IPS-NIHi7 (cell line): Measurements from ENCODE around the gene POLRMT.

Source experiments
- DNase-seq: peaks from one replicate; pipeline ENCODE4 v3.0.0; 2012; ENCODE audit warnings: mixed read lengths; ENCODE audit errors: extremely low spot score

The POLRMT gene

GRCh38 chr19:662962-663681, 29.8 kb upstream of the POLRMT start, which contains the start of gene RNF126:
Gene RNF126, minus strand, starts transcription at chr19:663214. Its CDS starts 93 bp downstream, at chr19:663121.
- peak; percentile 96 for DNase-seq

GRCh38 chr19:662207-662961, 29.0 kb upstream of the POLRMT start:
- DNase-seq = peak; percentile 57

DNA sequence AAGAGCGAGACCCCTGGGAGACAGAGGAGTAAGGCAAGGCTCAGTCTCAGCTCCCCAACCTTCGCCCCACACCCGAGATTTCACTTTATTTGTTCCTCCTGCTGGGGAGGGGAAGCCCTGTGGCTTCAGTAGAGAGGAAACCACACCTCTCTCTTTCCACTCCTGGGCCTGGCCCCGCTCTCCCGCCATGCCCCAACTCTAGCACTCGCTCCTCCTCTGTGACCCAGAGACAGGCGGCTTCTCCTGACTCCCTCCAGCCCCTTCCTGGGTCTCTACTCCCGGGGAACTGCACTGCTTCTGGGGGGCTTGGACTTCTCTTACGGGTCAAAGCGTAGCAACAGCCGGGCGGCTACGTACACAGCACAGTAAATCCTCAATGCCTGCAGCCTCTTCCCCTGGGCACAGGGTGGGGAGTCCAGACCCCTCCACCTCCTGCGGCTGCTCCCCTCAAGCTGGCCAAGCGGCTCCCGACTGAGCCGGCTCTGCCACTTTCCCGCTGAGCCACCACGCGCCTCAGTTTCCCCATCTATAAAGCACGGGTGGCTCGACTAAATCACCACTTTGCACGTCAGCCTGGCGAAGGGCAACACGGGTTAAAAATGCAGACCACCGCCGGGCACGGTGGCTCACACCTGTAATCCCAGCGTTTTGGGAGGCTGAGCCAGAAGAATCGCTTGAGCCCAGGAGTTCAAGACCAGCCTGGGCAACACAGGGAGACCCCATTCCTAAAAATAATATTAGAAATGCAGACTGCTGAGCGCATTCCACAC, 28.3 kb upstream of the POLRMT start:
- DNase-seq = no peak

DNA sequence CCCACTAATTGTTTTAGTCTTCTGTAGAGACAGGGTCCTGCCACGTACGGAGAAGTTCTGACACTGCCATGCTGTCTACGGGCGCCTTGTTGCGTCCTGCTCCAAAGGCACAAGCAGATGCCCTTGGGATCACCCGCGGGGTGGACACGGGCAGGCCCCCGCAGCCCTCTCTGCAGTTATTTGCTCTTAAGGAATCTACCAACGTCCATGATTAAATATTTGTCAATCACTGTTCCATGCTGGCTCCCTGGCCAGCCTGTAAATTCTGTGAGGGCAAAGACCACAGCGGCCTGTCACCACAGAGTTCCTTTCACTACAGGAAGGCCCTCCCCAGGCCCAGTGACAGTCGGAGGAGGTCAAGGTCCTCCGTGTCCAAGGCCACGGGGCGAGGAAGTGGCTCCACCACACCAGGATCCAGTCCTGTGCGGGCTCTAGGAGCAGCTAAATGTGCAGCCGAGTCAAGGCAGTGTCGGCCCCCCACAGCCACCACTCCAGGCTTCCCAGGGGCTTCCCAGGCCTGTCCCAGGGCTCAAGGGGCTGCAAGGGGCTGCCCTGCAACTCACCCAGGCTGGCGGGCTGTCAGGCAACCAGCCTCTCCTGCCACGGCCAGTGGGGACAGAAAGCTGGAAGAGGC, 27.6 kb upstream of the POLRMT start:
- no peak for DNase-seq

GRCh38 chr19:658916-659839, 25.8 kb upstream of the POLRMT start:
- DNase-seq = no peak

GRCh38 chr19:658059-658839, 24.9 kb upstream of the POLRMT start:
- no peak for DNase-seq

- DNase-seq = no peak
These were observed 24.3 kb upstream of the POLRMT start for GRCh38 chr19:657611-658010.

DNA sequence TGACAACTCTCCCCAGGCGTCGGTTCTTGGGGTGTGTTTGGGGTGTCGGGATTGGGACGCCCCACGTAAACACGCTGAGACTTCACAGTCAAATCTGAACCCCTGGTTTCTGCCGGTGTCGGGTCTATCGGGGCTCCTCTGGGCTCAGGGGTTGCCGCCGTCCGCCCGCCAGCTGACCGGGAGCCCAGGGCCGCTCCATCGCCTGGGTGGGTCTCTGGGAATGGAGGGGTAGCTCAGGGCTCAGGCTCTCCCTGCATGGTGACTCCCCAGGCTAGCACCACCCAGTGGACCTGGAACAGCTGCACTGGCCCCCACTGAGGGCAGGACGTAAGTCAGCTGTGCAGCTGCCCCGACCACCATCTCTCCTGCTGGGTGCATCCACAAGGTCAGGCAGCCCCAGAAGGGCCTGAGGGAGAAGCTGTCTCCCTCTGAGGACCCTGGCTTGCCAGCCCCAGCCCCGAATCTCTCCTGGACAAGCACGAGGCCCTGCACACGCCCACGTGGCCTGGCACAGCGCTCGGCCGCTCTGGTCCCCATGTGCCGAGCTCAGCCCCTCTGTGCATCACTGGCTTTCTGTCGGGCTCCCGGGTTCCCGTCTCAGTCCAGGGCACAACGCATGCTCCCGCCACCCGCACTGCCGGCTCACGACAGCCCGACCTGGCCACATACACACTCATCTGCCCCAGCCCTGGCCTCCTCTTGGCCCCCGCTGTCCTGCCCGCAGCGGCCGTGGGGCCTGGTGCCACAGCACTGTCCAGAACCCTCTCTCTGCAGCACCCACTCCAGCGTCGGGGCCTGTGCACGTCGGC, 23.6 kb upstream of the POLRMT start:
- no peak for DNase-seq

GRCh38 chr19:655691-656090, 22.4 kb upstream of the POLRMT start:
- DNase-seq = no peak

- DNase-seq = no peak
These were observed 20.1 kb upstream of the POLRMT start for GRCh38 chr19:653425-653824.

DNA sequence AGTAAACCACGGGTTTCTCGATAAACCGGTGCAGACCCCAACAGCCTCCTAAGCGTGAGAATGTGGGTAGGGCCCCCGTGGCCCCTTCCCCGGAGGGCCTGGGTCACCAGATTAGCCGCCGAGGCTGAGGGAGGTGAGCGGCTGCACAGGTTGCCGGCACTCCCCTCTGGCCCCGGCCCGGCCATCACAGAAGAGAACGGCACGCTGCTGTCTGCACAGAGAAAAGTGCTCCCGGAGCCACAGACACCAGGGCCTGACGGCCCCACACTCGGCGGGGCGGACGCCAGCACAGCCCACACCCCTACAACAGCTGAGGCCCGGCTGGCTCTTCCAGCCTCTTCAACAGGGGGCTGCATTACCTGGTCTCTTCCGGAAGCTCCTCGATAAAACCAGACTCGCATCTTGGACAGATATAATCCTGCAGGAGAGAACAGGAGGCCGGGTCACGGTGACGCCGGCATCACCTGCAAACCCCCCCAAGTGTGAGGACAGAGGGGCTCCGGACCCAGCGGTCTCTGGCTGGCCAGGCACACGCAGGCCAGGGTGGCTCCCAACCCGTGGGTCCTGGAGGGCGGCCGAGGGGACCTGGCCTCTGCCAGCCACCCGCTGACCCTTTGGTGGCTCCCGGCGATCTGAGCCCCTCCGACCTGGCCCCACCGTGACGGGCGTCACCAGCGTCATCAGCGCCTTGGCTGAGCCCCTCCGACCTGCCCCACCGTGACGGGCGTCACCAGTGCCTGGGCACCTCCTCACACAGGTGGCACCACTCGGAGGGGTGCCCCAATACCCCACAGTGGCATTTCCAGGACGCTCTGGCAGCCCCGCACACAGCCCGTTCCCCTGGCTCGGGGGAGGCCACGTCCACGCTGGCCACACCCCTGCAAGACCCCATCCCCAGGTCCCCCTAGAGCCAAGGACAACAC, 19.4 kb upstream of the POLRMT start:
- DNase-seq = no peak

DNA sequence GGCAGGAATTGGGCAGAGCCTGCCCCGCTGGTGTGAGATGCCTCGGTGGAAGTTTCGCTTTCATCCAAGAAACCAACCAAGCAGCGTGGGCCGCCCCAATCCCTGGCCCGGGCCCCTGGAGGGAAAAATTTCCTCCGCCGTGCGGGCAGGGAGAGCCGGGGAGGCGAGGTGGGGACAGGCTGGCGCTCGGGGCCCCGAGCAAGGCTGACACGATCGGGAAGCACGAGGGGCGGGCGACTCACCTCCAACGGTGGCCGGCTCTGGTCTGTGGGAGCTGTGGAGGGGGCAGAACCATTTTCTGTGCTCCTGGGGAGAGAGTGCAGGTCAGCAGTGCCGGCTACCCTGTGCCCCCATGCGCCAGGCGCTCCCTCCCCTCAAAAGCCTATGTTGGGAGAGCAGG, 18.7 kb upstream of the POLRMT start:
- DNase-seq = no peak

GRCh38 chr19:651114-651818, 17.9 kb upstream of the POLRMT start:
- no peak for DNase-seq

DNA sequence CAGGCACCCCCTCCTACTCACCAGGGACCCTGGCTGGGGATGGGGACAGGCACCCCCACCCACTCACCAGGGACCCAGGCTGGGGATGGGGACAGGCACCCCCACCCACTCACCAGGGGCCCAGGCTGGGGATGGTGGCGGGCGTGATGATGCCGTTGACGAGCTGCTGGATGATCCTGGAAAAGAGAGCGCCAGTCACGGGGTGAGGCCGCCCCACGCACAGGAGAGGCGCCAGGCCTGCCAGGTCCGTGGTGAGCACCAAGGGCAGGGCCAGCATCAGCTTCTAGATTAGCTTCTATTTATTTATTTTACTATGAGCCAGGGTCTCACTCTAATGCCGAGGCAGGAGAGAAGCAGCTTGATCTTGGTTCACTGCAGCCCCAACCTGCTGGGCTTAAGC, 16.8 kb upstream of the POLRMT start:
- no peak for DNase-seq

- no peak for DNase-seq
These were observed 15.8 kb upstream of the POLRMT start for GRCh38 chr19:648904-649801.

DNA sequence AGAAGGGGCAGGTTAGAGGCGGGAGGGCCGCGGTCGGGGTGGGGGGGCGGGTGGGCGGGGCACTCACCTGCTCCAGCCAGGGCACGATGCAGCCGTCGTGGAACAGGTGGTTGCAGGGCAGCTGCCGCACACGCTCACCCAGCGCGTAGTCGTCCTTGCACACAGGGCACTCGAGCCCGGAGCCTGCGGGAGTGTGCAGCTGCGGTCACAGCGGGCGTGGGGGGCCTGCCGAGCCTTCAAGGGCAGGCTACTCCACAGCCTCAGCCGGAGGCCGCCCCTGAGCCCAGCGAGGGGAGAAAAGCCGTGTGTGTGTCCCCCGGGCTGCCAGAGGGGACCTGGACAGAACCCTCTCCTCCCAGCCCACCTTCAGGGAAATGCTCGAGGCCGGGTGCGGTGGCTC, 15.0 kb upstream of the POLRMT start:
- DNase-seq = no peak
